Glutamatergic neuron (in vitro differentiated cells): ENCODE data around the gene TP53I11. TPM values are rescaled to one million over a fixed set of nuclear protein-coding genes. Genes with fewer than 3 reads are reported as not detected.

Experiments used
- DNase-seq: peaks from one replicate; pipeline ENCODE4 v3.0.0; 2022
- H3K27ac Mint-ChIP-seq: one replicate; pipeline ENCODE4 v1.8.0; 2020; ENCODE audit warnings: mild to moderate bottlenecking, mixed read lengths, inconsistent platforms; ENCODE audit not compliant: unreplicated experiment
- H3K27me3 Mint-ChIP-seq: one replicate; pipeline ENCODE4 v1.8.0; 2020; ENCODE audit warnings: mild to moderate bottlenecking, moderate library complexity, mixed read lengths, inconsistent platforms; ENCODE audit not compliant: unreplicated experiment
- H3K36me3 Mint-ChIP-seq: one replicate; pipeline ENCODE4 v1.8.0; 2020; ENCODE audit warnings: mild to moderate bottlenecking, mixed read lengths, inconsistent platforms; ENCODE audit not compliant: unreplicated experiment
- H3K4me1 Mint-ChIP-seq: one replicate; pipeline ENCODE4 v1.8.0; 2020; ENCODE audit warnings: mild to moderate bottlenecking, low read depth, mixed read lengths, inconsistent platforms; ENCODE audit not compliant: unreplicated experiment
- H3K4me3 Mint-ChIP-seq: one replicate; pipeline ENCODE4 v1.8.0; 2020; ENCODE audit warnings: mild to moderate bottlenecking, mixed read lengths, inconsistent platforms; ENCODE audit not compliant: unreplicated experiment
- H3K9me3 Mint-ChIP-seq: one replicate; pipeline ENCODE4 v1.8.0; 2020; ENCODE audit warnings: mild to moderate bottlenecking, moderate library complexity, mixed read lengths, inconsistent platforms; ENCODE audit not compliant: unreplicated experiment
- total RNA-seq: library from RNA; stranded (reverse); fragmentation: NEBNext Ultra II Directional; extraction: Animal tissue kit (Norgen Biotek cat#: 25700); gene quantifications from one replicate; pipeline ENCODE4 v1.2.1, GENCODE V29; 2021; ENCODE audit not compliant: unreplicated experiment
- TF ChIP-seq, protein P1 (sequence below): fragments of 200-600 bp; sonication (generic); IDR thresholded peaks from one replicate; pipeline ENCODE4 v1.5.0; 2021; ENCODE audit not compliant: partially characterized antibody, unreplicated experiment

Gene TP53I11
- total RNA-seq, 1 donor from 2014 or later: 420 TPM

GRCh38 chr11:44910591-44910990 lies 40.1 kb downstream of the TP53I11 start:
- Mint-ChIP-seq H3K4me1 (peaks cover 41% of the 10 kb centered on the region), H3K9me3 (peaks cover 6% of the 10 kb centered on the region), H3K4me3 (no peak overlapping the region), H3K27ac (peak overlapping the region; percentile 89), H3K36me3 (no peaks in the 10 kb centered on the region), H3K27me3 (peaks cover 7% of the 10 kb centered on the region)
- TF ChIP-seq, protein P1, sequence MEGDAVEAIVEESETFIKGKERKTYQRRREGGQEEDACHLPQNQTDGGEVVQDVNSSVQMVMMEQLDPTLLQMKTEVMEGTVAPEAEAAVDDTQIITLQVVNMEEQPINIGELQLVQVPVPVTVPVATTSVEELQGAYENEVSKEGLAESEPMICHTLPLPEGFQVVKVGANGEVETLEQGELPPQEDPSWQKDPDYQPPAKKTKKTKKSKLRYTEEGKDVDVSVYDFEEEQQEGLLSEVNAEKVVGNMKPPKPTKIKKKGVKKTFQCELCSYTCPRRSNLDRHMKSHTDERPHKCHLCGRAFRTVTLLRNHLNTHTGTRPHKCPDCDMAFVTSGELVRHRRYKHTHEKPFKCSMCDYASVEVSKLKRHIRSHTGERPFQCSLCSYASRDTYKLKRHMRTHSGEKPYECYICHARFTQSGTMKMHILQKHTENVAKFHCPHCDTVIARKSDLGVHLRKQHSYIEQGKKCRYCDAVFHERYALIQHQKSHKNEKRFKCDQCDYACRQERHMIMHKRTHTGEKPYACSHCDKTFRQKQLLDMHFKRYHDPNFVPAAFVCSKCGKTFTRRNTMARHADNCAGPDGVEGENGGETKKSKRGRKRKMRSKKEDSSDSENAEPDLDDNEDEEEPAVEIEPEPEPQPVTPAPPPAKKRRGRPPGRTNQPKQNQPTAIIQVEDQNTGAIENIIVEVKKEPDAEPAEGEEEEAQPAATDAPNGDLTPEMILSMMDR: no peak
- no peak for DNase-seq

DNA sequence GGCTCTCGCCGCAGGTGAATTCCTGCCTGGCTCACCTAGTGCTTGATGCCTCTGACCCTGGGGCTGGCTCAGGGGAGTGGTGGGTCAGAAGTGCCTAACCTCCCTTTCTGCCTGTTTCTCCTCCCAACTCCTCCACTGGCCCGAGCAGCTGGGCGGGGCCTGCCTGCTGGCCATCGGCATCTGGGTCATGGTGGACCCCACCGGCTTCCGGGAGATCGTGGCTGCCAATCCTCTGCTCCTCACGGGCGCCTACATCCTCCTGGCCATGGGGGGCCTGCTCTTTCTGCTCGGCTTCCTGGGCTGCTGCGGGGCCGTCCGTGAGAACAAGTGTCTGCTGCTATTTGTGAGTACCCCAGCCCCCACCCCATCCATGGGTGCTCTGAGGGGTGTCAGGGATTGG lies 41.1 kb downstream of the TP53I11 start:
- Mint-ChIP-seq H3K4me1 (peaks cover 46% of the 10 kb centered on the region), H3K36me3 (no peaks in the 10 kb centered on the region), H3K27me3 (peaks cover 12% of the 10 kb centered on the region), H3K4me3 (no peak overlapping the region), H3K27ac (no peak overlapping the region), H3K9me3 (peaks cover 12% of the 10 kb centered on the region)
- DNase-seq: no peak
- TF ChIP-seq, protein P1: no peak

GRCh38 chr11:44906649-44907048 lies 44.0 kb downstream of the TP53I11 start:
- TF ChIP-seq, protein P1: no peak
- Mint-ChIP-seq H3K4me3 (no peak overlapping the region), H3K27me3 (peaks cover 14% of the 10 kb centered on the region), H3K27ac (peak overlapping the region; percentile 70), H3K9me3 (peaks cover 9% of the 10 kb centered on the region), H3K36me3 (no peaks in the 10 kb centered on the region), H3K4me1 (peaks cover 41% of the 10 kb centered on the region)
- no peak for DNase-seq

DNA sequence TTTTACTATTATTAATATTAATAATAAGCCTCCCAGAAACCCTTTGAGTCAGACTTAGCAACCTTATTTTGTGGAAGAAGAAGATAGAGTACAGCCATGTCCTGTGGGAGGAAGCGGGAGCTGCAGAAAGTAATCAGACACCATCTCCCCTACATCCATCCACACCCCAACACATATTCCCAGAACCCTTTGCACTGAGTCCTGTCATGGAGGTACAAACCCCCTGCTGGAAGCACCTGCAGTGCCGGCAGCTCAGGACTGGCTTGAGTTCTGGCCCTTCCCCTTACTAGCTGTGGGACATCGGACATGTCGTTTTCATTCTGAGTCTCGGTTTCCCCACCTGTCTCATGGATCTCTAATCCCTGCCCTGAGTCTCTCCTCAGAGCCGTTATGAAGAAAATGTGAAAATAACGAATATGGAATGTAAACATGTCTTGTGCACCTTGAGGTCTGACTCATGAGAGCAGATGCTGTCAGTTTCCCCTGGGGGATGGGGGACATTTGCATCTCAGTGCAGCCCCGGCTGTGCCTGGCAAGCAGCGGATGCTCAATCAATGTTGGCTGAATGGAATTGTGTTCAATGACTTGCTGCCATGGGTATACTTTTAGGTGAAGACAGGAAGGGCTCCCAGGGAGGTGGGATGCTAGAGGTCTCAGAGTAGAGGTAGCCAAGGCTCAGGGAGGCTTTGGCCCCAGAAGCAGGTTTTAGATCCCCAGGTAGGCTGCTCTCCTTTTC lies 45.4 kb downstream of the TP53I11 start:
- TF ChIP-seq, protein P1: no peak
- Mint-ChIP-seq H3K27ac (peak overlapping the region; percentile 87), H3K27me3 (peaks cover 14% of the 10 kb centered on the region), H3K9me3 (peaks cover 9% of the 10 kb centered on the region), H3K4me3 (peak overlapping the region; percentile 58), H3K4me1 (peaks cover 33% of the 10 kb centered on the region), H3K36me3 (no peaks in the 10 kb centered on the region)
- DNase-seq: no peak

DNA sequence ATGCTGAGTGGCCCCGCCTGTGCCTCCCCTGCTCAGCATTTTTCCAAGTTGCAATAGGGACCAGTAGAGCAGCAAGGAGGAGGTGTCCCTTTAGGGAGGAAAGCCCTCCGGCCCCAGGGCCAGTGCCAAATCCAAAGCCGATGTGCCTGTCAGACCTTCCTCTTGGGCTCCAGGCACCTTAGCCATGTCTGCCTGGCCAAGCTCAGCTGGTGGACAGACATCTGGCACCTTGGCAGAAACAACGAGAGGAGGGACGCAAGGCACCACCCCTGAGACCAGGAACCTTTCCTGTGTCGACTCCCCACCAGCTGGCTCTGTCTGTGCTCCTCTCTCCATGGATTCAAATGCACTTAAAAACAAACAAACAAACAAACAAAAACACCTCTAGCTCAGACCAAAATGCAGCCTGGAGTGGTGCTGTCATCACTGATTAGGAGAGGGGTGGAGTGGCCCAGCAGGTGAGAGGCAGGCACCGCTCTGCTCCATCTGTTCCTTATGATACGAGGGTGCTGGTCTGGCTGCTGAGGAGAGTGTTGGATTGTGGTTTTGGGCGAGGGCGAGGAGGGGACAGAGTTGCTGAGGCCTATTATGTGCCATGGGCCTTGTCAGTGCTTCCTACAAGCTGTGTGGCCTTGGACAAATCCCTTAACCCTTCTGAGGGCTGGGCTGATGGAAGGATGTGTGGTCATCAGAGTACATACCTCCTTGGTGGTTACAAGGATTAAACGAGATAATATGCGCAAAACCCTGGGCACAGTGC lies 46.2 kb downstream of the TP53I11 start:
- TF ChIP-seq, protein P1: no peak
- Mint-ChIP-seq H3K4me3 (peak overlapping the region; percentile 20), H3K27ac (peak overlapping the region; percentile 87), H3K27me3 (peaks cover 14% of the 10 kb centered on the region), H3K9me3 (peaks cover 14% of the 10 kb centered on the region), H3K36me3 (no peaks in the 10 kb centered on the region), H3K4me1 (peaks cover 28% of the 10 kb centered on the region)
- DNase-seq: no peak
